Ishikawa (cell line): ENCODE measurements around the gene PLA2G5.

Source experiments
- CEBPB ChIP-seq: IDR thresholded peaks from 2 replicates; pipeline ENCODE4 v1.6.1; 2012
- CREB1 ChIP-seq: IDR thresholded peaks from 2 replicates; pipeline ENCODE4 v1.6.1; 2012; ENCODE audit warnings: low read depth
- EGR1 ChIP-seq: IDR thresholded peaks from 2 replicates; pipeline ENCODE4 v1.6.1; 2012
- EP300 ChIP-seq: IDR thresholded peaks from 2 replicates; pipeline ENCODE4 v1.6.1; 2012; ENCODE audit warnings: borderline replicate concordance
- FOXM1 ChIP-seq: IDR thresholded peaks from 2 replicates; pipeline ENCODE4 v1.6.1; 2012; ENCODE audit warnings: low read depth, borderline replicate concordance
- NFIC ChIP-seq: IDR thresholded peaks from 2 replicates; pipeline ENCODE4 v1.6.1; 2012
- RAD21 ChIP-seq: IDR thresholded peaks from 2 replicates; pipeline ENCODE4 v1.6.1; 2012; ENCODE audit warnings: low read depth
- REST ChIP-seq: IDR thresholded peaks from 2 replicates; pipeline ENCODE4 v1.6.1; 2012; ENCODE audit warnings: low read depth, mild to moderate bottlenecking
- TAF1 ChIP-seq: IDR thresholded peaks from 2 replicates; pipeline ENCODE4 v1.6.1; 2012; ENCODE audit warnings: low read depth, mild to moderate bottlenecking
- TCF12 ChIP-seq: IDR thresholded peaks from 2 replicates; pipeline ENCODE4 v1.6.1; 2012; ENCODE audit warnings: low read depth
- TEAD4 ChIP-seq: IDR thresholded peaks from 2 replicates; pipeline ENCODE4 v1.6.1; 2012
- USF1 ChIP-seq: IDR thresholded peaks from 2 replicates; pipeline ENCODE4 v1.6.1; 2012
- YY1 ChIP-seq: IDR thresholded peaks from 2 replicates; pipeline ENCODE4 v1.6.1; 2012; ENCODE audit warnings: low read depth
- ZBTB7A ChIP-seq: IDR thresholded peaks from 2 replicates; pipeline ENCODE4 v1.6.1; 2012; ENCODE audit warnings: low read depth
- TF ChIP-seq, protein P1 (sequence below): IDR thresholded peaks from 2 replicates; pipeline ENCODE4 v1.6.1; 2012

The PLA2G5 gene

DNA sequence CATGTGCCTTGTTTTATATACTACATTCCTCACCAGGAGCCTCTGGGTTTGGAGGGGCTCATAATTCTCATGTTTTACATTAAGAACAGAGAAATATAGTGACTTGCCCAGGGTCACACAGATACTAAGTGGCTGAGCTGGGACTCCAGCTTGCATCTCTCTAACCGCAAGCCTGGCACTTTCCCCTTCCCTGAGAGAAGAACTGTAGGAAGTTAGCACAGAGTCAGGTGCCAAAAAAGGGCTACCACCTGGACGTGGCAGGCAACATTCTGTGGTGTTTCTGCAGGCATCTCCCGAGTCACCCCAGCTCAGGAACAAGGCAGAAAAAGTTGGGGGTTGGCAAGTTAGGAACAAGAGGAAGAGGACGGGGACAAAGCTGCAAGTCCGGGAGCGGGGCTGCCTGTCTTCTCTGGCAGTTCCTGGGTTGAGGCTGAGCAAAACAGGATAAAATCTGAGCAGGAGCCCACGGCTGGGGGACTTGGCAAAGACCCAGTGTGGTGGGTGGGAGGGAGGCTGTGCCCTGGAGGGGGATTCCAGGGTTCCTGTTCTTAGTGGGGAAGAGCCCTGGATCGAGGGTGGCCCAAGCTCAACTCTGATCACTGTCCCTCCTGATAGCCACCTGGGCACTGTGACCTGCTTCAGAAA lies 9.8 kb downstream of the PLA2G5 start:
- TF ChIP-seq CREB1: no peak
- TF ChIP-seq TEAD4: no peak

- TF ChIP-seq YY1 (no peak), TCF12 (no peak), RAD21 (no peak), FOXM1 (no peak), NFIC (no peak), EGR1 (no peak), CREB1 (no peak), REST (no peak), CEBPB (no peak), TEAD4 (no peak), ZBTB7A (no peak)
- TF ChIP-seq, protein P1, sequence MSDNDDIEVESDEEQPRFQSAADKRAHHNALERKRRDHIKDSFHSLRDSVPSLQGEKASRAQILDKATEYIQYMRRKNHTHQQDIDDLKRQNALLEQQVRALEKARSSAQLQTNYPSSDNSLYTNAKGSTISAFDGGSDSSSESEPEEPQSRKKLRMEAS: no peak
Measured at GRCh38 chr1:20080441-20081352, 10.7 kb downstream of the PLA2G5 start.

- no peak for TF ChIP-seq REST
- no peak for TF ChIP-seq RAD21
- TF ChIP-seq USF1: no peak
- TF ChIP-seq EGR1: no peak
- TF ChIP-seq TAF1: no peak
- no peak for TF ChIP-seq FOXM1
- TF ChIP-seq, protein P1: no peak
- no peak for TF ChIP-seq EP300
- no peak for TF ChIP-seq TEAD4
- no peak for TF ChIP-seq YY1
Measured at GRCh38 chr1:20081353-20081810, 11.4 kb downstream of the PLA2G5 start.

- TF ChIP-seq TAF1: no peak
- no peak for TF ChIP-seq TCF12
- no peak for TF ChIP-seq RAD21
- no peak for TF ChIP-seq FOXM1
- no peak for TF ChIP-seq REST
- no peak for TF ChIP-seq TEAD4
- TF ChIP-seq CREB1: no peak
- TF ChIP-seq NFIC: no peak
- TF ChIP-seq, protein P1: no peak
- TF ChIP-seq USF1: no peak
- no peak for TF ChIP-seq YY1
- no peak for TF ChIP-seq EGR1
- no peak for TF ChIP-seq ZBTB7A
Measured at GRCh38 chr1:20082772-20083171, 12.8 kb downstream of the PLA2G5 start.
